ENCODE results near the gene UNC5B.

GRCh38 chr10:71213127-71213621, 804 bp downstream of the UNC5B start:
- TF ChIP-seq POLR2AphosphoS5 (IDR thresholded peaks at IDR 0.05; ENCODE audit: low read depth, low read length) (no peak), TAF1 (IDR thresholded peaks at IDR 0.05; ENCODE audit: borderline replicate concordance, low read depth, low read length) (no peak), POLR2A (IDR thresholded peaks at IDR 0.05; ENCODE audit: low read depth, low read length) (no peak)
